Breast epithelium (tissue), 4 donors: ENCODE measurements around the gene SLC30A3. TPM values are rescaled to one million over a fixed set of nuclear protein-coding genes. Genes with fewer than 3 reads are reported as not detected.
A peak's percentile ranks its signal among the peaks of the same experiment; 100 is the strongest.
"Not testable (repeated sequence)": the region's sequence is repeated elsewhere in the genome, so short reads cannot be mapped to it uniquely, and the experiment has no call there.

Experiments used
- DNase-seq, 2 donors: peaks; one replicate each; pipeline ENCODE4 v3.0.0-alpha.2; 2019; ENCODE audit warnings: low spot score in 2 of 2
- H3K27ac ChIP-seq, 2 donors: fragments of 200-600 bp; sonication (generic) in 1 of 2; one replicate each; pipeline ENCODE4 v1.5.1; 2016 to 2019; ENCODE audit warnings: mild to moderate bottlenecking in 1 of 2
- H3K27me3 ChIP-seq, 2 donors: fragments of 200-600 bp; sonication (generic) in 1 of 2; one replicate each; pipeline versions ENCODE4 v1.5.1 to v1.6.0; 2017 to 2019; ENCODE audit warnings: control low read depth in 1 of 2, mild to moderate bottlenecking in 1 of 2
- H3K36me3 ChIP-seq: fragments of 200-600 bp; one replicate; pipeline ENCODE4 v1.5.1; 2019
- H3K4me1 ChIP-seq, 2 donors: fragments of 200-600 bp; sonication (generic); one replicate each; pipeline ENCODE4 v1.5.1; 2016 to 2019; ENCODE audit warnings: control low read depth in 1 of 2
- H3K4me3 ChIP-seq, 3 donors: fragments of 200-600 bp; sonication (generic); 1 replicate in 2 of 3; 2 replicates in 1 of 3; pipeline ENCODE4 v1.5.1; 2016 to 2019; ENCODE audit warnings: mild to moderate bottlenecking in 3 of 3, moderate library complexity in 2 of 3
- H3K9me3 ChIP-seq, 2 donors: fragments of 200-600 bp; sonication (generic) in 1 of 2; one replicate each; pipeline ENCODE4 v1.5.1; 2016 to 2019; ENCODE audit warnings: control low read depth in 1 of 2
- CTCF ChIP-seq, 3 donors: fragments of 450-650 bp; IDR thresholded peaks; one replicate each; pipeline ENCODE4 v1.5.1; 2016 to 2017; ENCODE audit warnings: antibody characterized with exemption in 3 of 3, mild to moderate bottlenecking in 3 of 3, moderate library complexity in 3 of 3
- POLR2A ChIP-seq: fragments of 450-650 bp; IDR thresholded peaks from one replicate; pipeline ENCODE4 v1.6.1; 2016; ENCODE audit warnings: antibody characterized with exemption, mild to moderate bottlenecking, moderate library complexity
- POLR2AphosphoS5 ChIP-seq, 3 donors: sonication (generic); formaldehyde crosslinking; IDR thresholded peaks; one replicate each; pipeline ENCODE4 v1.6.1; 2017; ENCODE audit warnings: antibody characterized with exemption in 3 of 3
- intact Hi-C: fragments of 100-400 bp; cut with DNase I; formaldehyde crosslinking; loops from one replicate; pipeline ENCODE4 v1.15.1; 2023; ENCODE audit warnings: low total_unique reads
- total RNA-seq, 3 donors: library from RNA; depleted of rRNA; stranded (reverse); fragments of >200 nt; gene quantifications; one replicate each; pipeline ENCODE4 v1.1.0, GENCODE V29; 2016

SLC30A3 gene
- total RNA-seq, 3 donors from 2014 or later: 0.33 TPM; not detected in 2

GRCh38 chr2:27270670-27271069, 7.8 kb upstream of the SLC30A3 start:
- no peak overlapping the region for H3K27ac ChIP-seq
- H3K9me3 ChIP-seq: no peaks in the 10 kb centered on the region
- no peaks in the 10 kb centered on the region for H3K4me1 ChIP-seq
- H3K36me3 ChIP-seq: no peaks in the 10 kb centered on the region
- no peak overlapping the region for H3K4me3 ChIP-seq
- H3K27me3 ChIP-seq: peaks cover 0 to 7% of the 10 kb centered on the region in 2 donors
- intact Hi-C loops: no loop called here
- TF ChIP-seq POLR2A (no peak), POLR2AphosphoS5 (IDR thresholded peaks at IDR 0.05) (no peak), CTCF (IDR thresholded peaks at IDR 0.05) (no peak)
- DNase-seq: no peak

GRCh38 chr2:27270131-27270530, 7.3 kb upstream of the SLC30A3 start:
- Histone ChIP-seq H3K4me3 (no peak overlapping the region), H3K9me3 (no peaks in the 10 kb centered on the region), H3K4me1 (no peaks in the 10 kb centered on the region), H3K36me3 (no peaks in the 10 kb centered on the region), H3K27ac (no peak overlapping the region), H3K27me3 (peaks cover 0 to 8% of the 10 kb centered on the region in 2 donors)
- TF ChIP-seq POLR2AphosphoS5 (IDR thresholded peaks at IDR 0.05): no peak
- TF ChIP-seq CTCF (IDR thresholded peaks at IDR 0.05): no peak
- no peak for TF ChIP-seq POLR2A
- intact Hi-C loops: no loop called here
- DNase-seq: no peak

- H3K4me3 ChIP-seq, H3K9me3 ChIP-seq, H3K27ac ChIP-seq, H3K36me3 ChIP-seq, DNase-seq, intact Hi-C loops: not testable (repeated sequence)
- peaks cover 8 to 12% of the 10 kb centered on the region in 2 donors for H3K4me1 ChIP-seq
- peaks cover 0 to 26% of the 10 kb centered on the region in 2 donors for H3K27me3 ChIP-seq
These were observed 5.4 kb upstream of the SLC30A3 start for GRCh38 chr2:27268296-27268695.

- H3K9me3 ChIP-seq: no peaks in the 10 kb centered on the region
- no peak overlapping the region for H3K4me3 ChIP-seq
- peaks cover 11 to 54% of the 10 kb centered on the region in 2 donors for H3K27me3 ChIP-seq
- H3K4me1 ChIP-seq: peaks cover 16 to 23% of the 10 kb centered on the region in 2 donors
- TF ChIP-seq POLR2AphosphoS5 (IDR thresholded peaks at IDR 0.05): no peak
- no peak for TF ChIP-seq CTCF (IDR thresholded peaks at IDR 0.05)
- TF ChIP-seq POLR2A: no peak
- no peak overlapping the region for H3K27ac ChIP-seq
- no peaks in the 10 kb centered on the region for H3K36me3 ChIP-seq
- intact Hi-C loops: no loop called here
- no peak for DNase-seq
These were observed 2.7 kb upstream of the SLC30A3 start for GRCh38 chr2:27265536-27265870.

- Histone ChIP-seq H3K27me3 (peaks cover 11 to 54% of the 10 kb centered on the region in 2 donors), H3K4me1 (peaks cover 16 to 23% of the 10 kb centered on the region in 2 donors), H3K36me3 (no peaks in the 10 kb centered on the region), H3K27ac (no peak overlapping the region), H3K9me3 (no peaks in the 10 kb centered on the region), H3K4me3 (peak overlapping the region; percentile 15 to 79 (median 59))
- intact Hi-C loops: no loop called here
- TF ChIP-seq POLR2A (no peak), CTCF (IDR thresholded peaks at IDR 0.05) (peak in 1 of 3 donors; percentile 18)
- DNase-seq: no peak
These were observed 2.1 kb upstream of the SLC30A3 start for GRCh38 chr2:27264753-27265535.
